22Rv1 (cell line): ENCODE measurements around the gene ITIH4.

Experiments used
- ZFX ChIP-seq: fragments of 450-650 bp; IDR thresholded peaks from 2 replicates; pipeline ENCODE4 v1.6.1; 2017; ENCODE audit warnings: antibody characterized with exemption, borderline replicate concordance
- TF ChIP-seq, protein P1 (sequence below): fragments of 450-650 bp; IDR thresholded peaks from 2 replicates; pipeline ENCODE4 v1.5.1; 2017; ENCODE audit warnings: mild to moderate bottlenecking

DNA sequence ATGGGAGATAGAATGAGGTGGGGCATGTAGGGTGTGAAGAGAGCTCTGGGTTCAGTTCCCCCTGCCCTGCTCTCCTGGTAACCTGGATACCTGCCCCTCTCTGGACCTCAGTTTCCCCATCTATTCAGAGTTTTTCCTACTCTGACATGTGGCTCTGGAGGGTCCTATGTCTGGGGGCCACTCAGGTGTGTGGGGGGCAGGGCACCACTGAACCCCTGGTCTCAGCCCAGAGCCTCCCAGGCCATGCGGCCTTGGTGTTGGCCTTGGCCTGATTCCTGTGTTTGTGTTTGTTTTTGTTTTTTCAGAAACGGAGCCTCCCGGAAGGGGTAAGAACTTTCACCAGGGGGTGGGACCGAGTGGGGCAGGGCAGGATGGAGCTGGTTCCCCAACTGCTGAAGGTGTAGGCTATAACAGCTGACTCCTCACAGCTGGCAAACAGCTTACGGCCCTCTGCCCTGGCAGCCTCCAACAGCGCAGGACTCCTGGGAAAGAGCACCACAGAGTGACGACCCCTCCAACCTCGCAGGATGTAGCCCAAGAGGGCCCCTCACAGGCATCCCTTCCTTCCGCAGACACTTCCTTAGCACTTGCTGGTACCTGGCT is 35.1 kb downstream of the ITIH4 start:
- TF ChIP-seq, protein P1, sequence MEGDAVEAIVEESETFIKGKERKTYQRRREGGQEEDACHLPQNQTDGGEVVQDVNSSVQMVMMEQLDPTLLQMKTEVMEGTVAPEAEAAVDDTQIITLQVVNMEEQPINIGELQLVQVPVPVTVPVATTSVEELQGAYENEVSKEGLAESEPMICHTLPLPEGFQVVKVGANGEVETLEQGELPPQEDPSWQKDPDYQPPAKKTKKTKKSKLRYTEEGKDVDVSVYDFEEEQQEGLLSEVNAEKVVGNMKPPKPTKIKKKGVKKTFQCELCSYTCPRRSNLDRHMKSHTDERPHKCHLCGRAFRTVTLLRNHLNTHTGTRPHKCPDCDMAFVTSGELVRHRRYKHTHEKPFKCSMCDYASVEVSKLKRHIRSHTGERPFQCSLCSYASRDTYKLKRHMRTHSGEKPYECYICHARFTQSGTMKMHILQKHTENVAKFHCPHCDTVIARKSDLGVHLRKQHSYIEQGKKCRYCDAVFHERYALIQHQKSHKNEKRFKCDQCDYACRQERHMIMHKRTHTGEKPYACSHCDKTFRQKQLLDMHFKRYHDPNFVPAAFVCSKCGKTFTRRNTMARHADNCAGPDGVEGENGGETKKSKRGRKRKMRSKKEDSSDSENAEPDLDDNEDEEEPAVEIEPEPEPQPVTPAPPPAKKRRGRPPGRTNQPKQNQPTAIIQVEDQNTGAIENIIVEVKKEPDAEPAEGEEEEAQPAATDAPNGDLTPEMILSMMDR = no peak
- TF ChIP-seq ZFX = no peak
